Gastrocnemius medialis (tissue), 4 donors: ENCODE measurements around the gene STRN4.

Experiments
- CTCF ChIP-seq, 5 experiments: fragments of 450-650 bp in 3 of 5; fragments of 200-600 bp in 2 of 5; sonication (generic) in 2 of 5; IDR thresholded peaks in 4 of 5; conservative IDR thresholded peaks in 1 of 5; 1 replicate in 4 of 5; 2 replicates in 1 of 5; pipeline ENCODE4 v1.5.1; 2016 to 2019; ENCODE audit warnings: antibody characterized with exemption in 5 of 5, mild to moderate bottlenecking in 3 of 5, moderate library complexity in 3 of 5
- POLR2A ChIP-seq, 2 donors: fragments of 450-650 bp; IDR thresholded peaks; one replicate each; pipeline ENCODE4 v1.6.1; 2017; ENCODE audit warnings: antibody characterized with exemption in 2 of 2, mild to moderate bottlenecking in 2 of 2, moderate library complexity in 2 of 2

- TF ChIP-seq CTCF (IDR thresholded peaks at IDR 0.05 in 4 of 5, conservative IDR thresholded peaks at IDR 0.05 in 1 of 5) (no peak), POLR2A (IDR thresholded peaks at IDR 0.05) (no peak)
Measured at GRCh38 chr19:46691104-46691503, 55.1 kb downstream of the STRN4 start.
